Mononuclear cell (primary cell): ENCODE data around the gene RGMA. TPM values are rescaled to one million over a fixed set of nuclear protein-coding genes. Genes with fewer than 3 reads are reported as not detected.

Experiments
- H3K27me3 ChIP-seq: 2 replicates; pipeline ENCODE4 v1.6.0; 2011; ENCODE audit warnings: low read length, control low read depth; ENCODE audit not compliant: insufficient read depth
- H3K4me1 ChIP-seq: 2 replicates; pipeline ENCODE4 v1.5.1; 2011; ENCODE audit warnings: mild to moderate bottlenecking, low read length, control low read depth; ENCODE audit not compliant: insufficient read depth
- H3K4me3 ChIP-seq: 2 replicates; pipeline ENCODE4 v1.5.1; 2011; ENCODE audit warnings: mild to moderate bottlenecking, low read length, moderate library complexity
- H3K9me3 ChIP-seq: 2 replicates; pipeline ENCODE4 v1.5.1; 2011; ENCODE audit warnings: low read depth, mild to moderate bottlenecking, control low read depth, low read length
- total RNA-seq: library from RNA; depleted of rRNA; stranded (reverse); fragments of >200 nt; gene quantifications from one replicate; pipeline ENCODE4 v1.2.3, GENCODE V29; 2012

Gene RGMA
- total RNA-seq, 1 donor, result 0.10 TPM

DNA sequence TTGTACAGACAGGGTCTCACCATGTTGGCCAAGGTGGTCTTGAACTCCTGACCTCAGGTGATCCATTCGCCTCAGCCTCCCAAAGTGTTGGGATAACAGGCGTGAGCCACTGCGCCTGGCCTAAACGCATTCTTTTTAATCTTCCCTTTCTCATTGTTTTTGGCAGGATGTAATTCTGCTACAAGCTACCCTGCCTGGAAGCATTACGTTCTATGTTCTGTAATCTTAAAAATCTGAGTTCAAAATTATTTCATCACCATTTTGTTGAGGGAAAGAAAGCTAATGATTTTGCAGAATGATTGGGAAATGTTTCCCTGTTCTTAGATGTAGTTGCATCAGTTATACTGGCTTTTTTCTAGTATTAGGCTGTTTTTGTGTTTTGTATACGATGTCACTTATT, 71.5 kb downstream of the RGMA start:
- Histone ChIP-seq H3K9me3 (no peaks in the 10 kb centered on the region), H3K27me3 (no peaks in the 10 kb centered on the region), H3K4me1 (peaks cover 7% of the 10 kb centered on the region), H3K4me3 (no peak overlapping the region)

DNA sequence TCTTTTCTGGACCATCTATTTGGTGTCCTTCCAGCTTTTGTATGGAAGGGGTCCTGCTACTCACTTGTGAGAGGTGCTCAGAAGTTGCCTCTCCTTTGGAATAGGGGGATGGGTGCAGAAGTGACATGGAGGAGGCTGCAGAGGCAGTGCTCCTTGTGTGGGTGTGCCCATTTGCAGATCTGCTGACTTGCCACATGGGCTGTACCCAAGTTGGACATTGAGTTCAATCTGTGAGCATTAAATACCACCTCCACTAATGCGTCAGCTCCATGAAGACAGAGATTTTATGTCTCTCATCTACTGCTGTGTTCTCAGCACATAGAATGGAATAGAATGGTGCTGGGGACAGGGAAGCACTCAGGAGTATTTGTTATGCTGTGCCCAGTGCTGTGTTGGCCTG, 76.2 kb downstream of the RGMA start:
- H3K4me1 ChIP-seq, result peaks cover 7% of the 10 kb centered on the region
- H3K27me3 ChIP-seq, result no peaks in the 10 kb centered on the region
- H3K9me3 ChIP-seq, result no peaks in the 10 kb centered on the region
- H3K4me3 ChIP-seq, result no peak overlapping the region

- Histone ChIP-seq H3K4me3 (no peak overlapping the region), H3K27me3 (no peaks in the 10 kb centered on the region), H3K9me3 (no peaks in the 10 kb centered on the region), H3K4me1 (no peaks in the 10 kb centered on the region)
Observed at GRCh38 chr15:93007994-93008393, 81.0 kb downstream of the RGMA start.

- H3K4me3 ChIP-seq, result no peak overlapping the region
- H3K4me1 ChIP-seq, result no peaks in the 10 kb centered on the region
- H3K27me3 ChIP-seq, result no peaks in the 10 kb centered on the region
- no peaks in the 10 kb centered on the region for H3K9me3 ChIP-seq
Observed at GRCh38 chr15:93005133-93005532, 83.9 kb downstream of the RGMA start.

DNA sequence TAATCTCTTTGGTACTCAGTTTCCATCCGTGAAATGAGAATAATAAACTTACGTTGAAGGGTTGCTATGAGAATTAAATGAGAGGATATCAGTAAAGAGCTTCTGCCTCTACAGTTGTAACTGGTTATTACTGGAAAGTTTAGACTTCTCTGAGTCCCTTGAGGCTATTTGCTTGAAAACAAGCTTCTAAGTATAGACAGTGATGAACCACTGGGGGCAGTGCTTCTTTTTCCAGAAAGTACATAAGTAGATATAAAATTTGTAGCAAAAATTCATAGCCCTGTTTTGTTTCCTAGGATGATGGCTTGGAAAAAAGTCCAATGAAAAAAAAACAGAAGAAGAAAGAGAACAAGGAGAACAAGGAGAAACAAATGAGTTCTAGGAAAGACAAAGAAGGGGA, 87.1 kb downstream of the RGMA start:
- H3K27me3 ChIP-seq, result no peaks in the 10 kb centered on the region
- H3K4me1 ChIP-seq, result no peaks in the 10 kb centered on the region
- no peak overlapping the region for H3K4me3 ChIP-seq
- H3K9me3 ChIP-seq, result no peaks in the 10 kb centered on the region

GRCh38 chr15:93001156-93001555, 87.9 kb downstream of the RGMA start:
- Histone ChIP-seq H3K4me1 (no peaks in the 10 kb centered on the region), H3K9me3 (no peaks in the 10 kb centered on the region), H3K27me3 (no peaks in the 10 kb centered on the region), H3K4me3 (no peak overlapping the region)

DNA sequence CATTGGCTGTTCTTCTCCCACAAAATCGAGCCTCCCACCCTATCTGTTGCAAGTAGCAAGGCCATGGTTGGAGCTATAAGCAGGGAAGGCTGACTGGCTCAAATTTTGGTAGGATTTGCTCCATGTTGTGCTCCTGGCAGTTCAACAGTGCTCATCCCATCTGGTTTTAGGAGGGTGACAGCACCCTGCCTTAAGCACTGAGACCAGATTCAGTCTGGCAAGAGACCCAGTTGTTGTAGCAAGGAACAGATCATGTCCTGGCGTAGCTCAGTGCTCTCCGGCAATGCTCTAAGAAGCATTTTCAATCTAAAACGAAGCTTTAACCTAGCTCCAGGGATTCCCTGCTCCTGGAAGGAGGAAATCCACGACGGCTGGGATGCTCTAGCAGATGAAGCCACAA, 91.2 kb downstream of the RGMA start:
- Histone ChIP-seq H3K9me3 (no peaks in the 10 kb centered on the region), H3K4me1 (no peaks in the 10 kb centered on the region), H3K4me3 (no peak overlapping the region), H3K27me3 (no peaks in the 10 kb centered on the region)

DNA sequence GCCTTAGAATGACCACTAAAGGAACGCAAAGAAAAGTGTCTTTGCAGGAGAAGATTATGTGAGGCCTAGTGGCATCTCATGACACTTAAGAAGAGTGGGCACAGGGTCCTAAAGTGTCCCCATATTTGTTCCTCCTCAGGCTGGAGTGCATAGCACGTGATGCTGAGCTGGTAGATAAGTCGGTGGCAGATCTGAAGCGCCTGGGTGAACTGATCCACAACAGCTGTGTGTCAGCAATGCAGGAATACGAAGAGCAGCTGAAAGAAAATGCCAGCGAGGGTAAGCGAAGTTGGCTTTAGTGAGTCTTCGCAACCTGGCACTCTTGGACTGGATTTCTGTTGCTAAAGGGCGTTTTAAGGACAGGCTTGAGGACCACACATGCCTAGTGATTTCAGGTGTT, 96.3 kb downstream of the RGMA start:
- Histone ChIP-seq H3K4me3 (no peak overlapping the region), H3K27me3 (no peaks in the 10 kb centered on the region), H3K4me1 (peaks cover 4% of the 10 kb centered on the region), H3K9me3 (no peaks in the 10 kb centered on the region)

DNA sequence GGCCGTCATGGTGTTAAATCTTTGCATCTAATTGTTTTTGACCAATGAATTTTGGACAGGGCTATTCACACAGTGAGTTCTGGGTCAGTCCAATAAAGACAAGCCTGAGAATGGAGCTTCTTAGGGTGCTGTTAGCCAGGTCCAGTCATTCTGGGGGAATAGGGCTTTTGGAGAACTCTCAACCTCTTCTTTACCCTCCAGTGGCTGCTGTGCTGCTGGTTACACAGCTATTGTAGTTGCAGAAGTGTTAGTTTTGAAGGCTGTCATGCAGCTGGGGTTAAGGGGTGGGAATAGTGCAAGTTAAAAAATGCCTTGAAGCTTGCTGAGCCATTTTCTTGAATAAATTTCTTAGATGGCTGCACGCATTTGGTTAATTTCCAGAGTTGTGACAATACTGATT, 99.0 kb downstream of the RGMA start:
- no peaks in the 10 kb centered on the region for H3K27me3 ChIP-seq
- no peaks in the 10 kb centered on the region for H3K9me3 ChIP-seq
- H3K4me3 ChIP-seq, result no peak overlapping the region
- H3K4me1 ChIP-seq, result peaks cover 4% of the 10 kb centered on the region

- Histone ChIP-seq H3K27me3 (no peaks in the 10 kb centered on the region), H3K4me3 (no peak overlapping the region), H3K9me3 (no peaks in the 10 kb centered on the region), H3K4me1 (peaks cover 4% of the 10 kb centered on the region)
Observed at GRCh38 chr15:92989470-92989869, 99.5 kb downstream of the RGMA start.

Other genes with a start within 250 kb of the RGMA start
- gene CHD2, start 188.9 kb downstream of the RGMA start, total RNA-seq, result 947 TPM